Neuron (in vitro differentiated cells): ENCODE measurements around the gene PLXNA3.

Experiments used
- H2AFZ ChIP-seq: one replicate; pipeline ENCODE4 v1.6.1; 2013; ENCODE audit warnings: low read depth, mild to moderate bottlenecking, inconsistent platforms, low read length, moderate library complexity
- H3K27me3 ChIP-seq: one replicate; pipeline ENCODE4 v1.6.1; 2013; ENCODE audit warnings: low read length; ENCODE audit not compliant: insufficient read depth
- H3K36me3 ChIP-seq: one replicate; pipeline ENCODE4 v1.6.1; 2013; ENCODE audit warnings: low read length; ENCODE audit not compliant: insufficient read depth
- H3K4me1 ChIP-seq: one replicate; pipeline ENCODE4 v1.6.1; 2013; ENCODE audit warnings: low read length; ENCODE audit not compliant: insufficient read depth
- H3K4me3 ChIP-seq: 2 replicates; pipeline ENCODE4 v1.5.1; 2013; ENCODE audit warnings: mild to moderate bottlenecking, low read length, moderate library complexity
- H3K9me3 ChIP-seq: one replicate; pipeline ENCODE4 v1.6.1; 2013; ENCODE audit warnings: low read length

The PLXNA3 gene

GRCh38 chrX:154468217-154468616 lies 10.1 kb downstream of the PLXNA3 start:
- H3K36me3 ChIP-seq: peaks cover 50% of the 10 kb centered on the region
- H3K9me3 ChIP-seq: no peaks in the 10 kb centered on the region
- H3K4me3 ChIP-seq: no peak overlapping the region
- no peak overlapping the region for H2AFZ ChIP-seq
- H3K4me1 ChIP-seq: no peaks in the 10 kb centered on the region
- no peaks in the 10 kb centered on the region for H3K27me3 ChIP-seq

DNA sequence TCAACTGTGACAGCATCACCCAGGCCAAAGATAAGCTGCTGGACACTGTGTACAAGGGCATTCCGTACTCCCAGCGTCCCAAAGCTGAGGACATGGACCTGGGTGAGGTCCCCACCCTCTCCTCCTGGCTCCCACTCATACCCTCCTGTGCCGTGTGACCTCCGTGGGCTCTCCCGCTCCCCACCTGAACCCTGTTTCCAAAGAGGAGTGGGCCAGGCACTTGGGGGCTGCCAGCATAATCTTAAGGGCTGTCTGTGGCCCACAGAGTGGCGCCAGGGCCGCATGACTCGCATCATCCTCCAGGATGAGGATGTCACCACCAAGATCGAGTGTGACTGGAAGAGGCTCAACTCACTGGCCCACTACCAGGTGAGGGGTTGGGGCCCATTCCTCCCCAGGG lies 11.0 kb downstream of the PLXNA3 start:
- Histone ChIP-seq H3K27me3 (no peaks in the 10 kb centered on the region), H3K4me1 (no peaks in the 10 kb centered on the region), H2AFZ (no peak overlapping the region), H3K36me3 (peaks cover 47% of the 10 kb centered on the region), H3K9me3 (no peaks in the 10 kb centered on the region), H3K4me3 (no peak overlapping the region)

DNA sequence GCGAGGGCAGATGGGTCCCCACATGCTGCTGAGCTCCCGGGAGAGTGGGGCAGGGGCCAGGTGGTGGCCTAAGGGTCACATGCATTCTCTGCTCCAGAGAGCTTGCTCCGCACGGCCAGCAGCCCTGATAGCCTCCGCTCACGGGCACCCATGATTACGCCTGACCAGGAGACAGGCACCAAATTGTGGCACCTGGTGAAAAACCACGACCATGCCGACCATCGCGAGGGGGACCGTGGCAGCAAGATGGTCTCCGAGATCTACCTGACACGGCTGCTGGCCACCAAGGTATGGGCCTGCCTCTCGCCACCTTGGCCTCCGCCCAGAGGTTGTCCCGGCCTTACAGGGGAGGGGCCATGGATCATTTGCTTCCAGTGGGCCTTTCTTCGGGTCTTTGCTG lies 11.8 kb downstream of the PLXNA3 start:
- Histone ChIP-seq H3K4me1 (no peaks in the 10 kb centered on the region), H3K36me3 (peaks cover 42% of the 10 kb centered on the region), H2AFZ (no peak overlapping the region), H3K27me3 (no peaks in the 10 kb centered on the region), H3K4me3 (no peak overlapping the region), H3K9me3 (no peaks in the 10 kb centered on the region)

DNA sequence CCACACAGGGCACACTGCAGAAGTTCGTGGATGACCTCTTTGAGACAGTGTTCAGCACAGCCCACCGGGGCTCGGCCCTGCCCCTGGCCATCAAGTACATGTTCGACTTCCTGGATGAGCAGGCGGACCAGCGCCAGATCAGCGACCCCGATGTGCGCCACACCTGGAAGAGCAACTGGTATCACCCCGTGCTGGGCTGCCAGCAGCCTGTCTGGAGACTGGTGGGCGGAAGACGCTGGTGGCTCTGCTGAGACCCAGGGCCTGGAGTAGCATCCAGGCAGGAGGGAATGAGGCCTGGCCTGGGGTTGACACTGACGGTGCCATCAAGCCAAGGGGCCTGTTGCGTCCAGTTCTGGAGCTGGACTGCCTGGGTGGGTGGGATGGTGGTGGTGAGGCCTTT lies 12.4 kb downstream of the PLXNA3 start:
- Histone ChIP-seq H3K36me3 (peaks cover 42% of the 10 kb centered on the region), H3K4me1 (no peaks in the 10 kb centered on the region), H3K4me3 (no peak overlapping the region)

DNA sequence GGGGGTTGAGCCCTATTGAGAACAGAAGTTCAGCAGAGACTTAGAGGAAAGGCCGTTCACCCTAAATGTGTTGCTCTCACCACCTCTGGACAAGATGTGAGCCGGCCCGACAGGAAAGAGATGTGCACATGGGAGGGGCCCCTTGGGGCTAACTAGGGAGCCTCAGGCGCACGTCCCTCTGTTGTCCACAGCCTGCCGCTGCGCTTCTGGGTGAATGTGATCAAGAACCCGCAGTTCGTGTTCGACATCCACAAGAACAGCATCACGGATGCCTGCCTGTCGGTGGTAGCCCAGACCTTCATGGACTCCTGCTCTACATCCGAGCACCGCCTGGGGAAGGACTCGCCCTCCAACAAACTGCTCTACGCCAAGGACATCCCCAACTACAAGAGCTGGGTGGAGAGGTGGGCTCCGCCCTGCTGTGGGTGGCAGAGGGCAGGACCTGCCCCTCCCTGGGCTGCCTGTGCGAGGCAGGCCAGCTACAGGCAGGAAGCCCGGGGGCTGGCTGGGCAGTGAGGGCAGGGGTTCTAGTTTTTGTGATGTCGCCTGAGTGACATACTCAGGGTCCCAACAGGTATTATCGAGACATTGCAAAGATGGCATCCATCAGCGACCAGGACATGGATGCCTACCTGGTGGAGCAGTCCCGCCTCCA lies 13.0 kb downstream of the PLXNA3 start:
- H3K4me3 ChIP-seq: no peak overlapping the region
- H3K27me3 ChIP-seq: no peaks in the 10 kb centered on the region
- H3K9me3 ChIP-seq: no peaks in the 10 kb centered on the region
- H3K36me3 ChIP-seq: peaks cover 38% of the 10 kb centered on the region
- no peak overlapping the region for H2AFZ ChIP-seq
- no peaks in the 10 kb centered on the region for H3K4me1 ChIP-seq

More for the DNA sequence above, 12.4 kb downstream of the PLXNA3 start:
- H3K9me3 ChIP-seq: no peaks in the 10 kb centered on the region
- no peaks in the 10 kb centered on the region for H3K27me3 ChIP-seq
- no peak overlapping the region for H2AFZ ChIP-seq

- no peaks in the 10 kb centered on the region for H3K9me3 ChIP-seq
- H3K4me3 ChIP-seq: no peak overlapping the region
- H3K36me3 ChIP-seq: peaks cover 33% of the 10 kb centered on the region
- no peaks in the 10 kb centered on the region for H3K4me1 ChIP-seq
- no peaks in the 10 kb centered on the region for H3K27me3 ChIP-seq
- H2AFZ ChIP-seq: no peak overlapping the region
Measured at GRCh38 chrX:154471839-154472684, 14.0 kb downstream of the PLXNA3 start.

GRCh38 chrX:154472685-154473632 lies 14.9 kb downstream of the PLXNA3 start:
- peaks cover 3% of the 10 kb centered on the region for H3K4me1 ChIP-seq
- no peak overlapping the region for H2AFZ ChIP-seq
- no peaks in the 10 kb centered on the region for H3K27me3 ChIP-seq
- no peaks in the 10 kb centered on the region for H3K9me3 ChIP-seq
- peaks cover 32% of the 10 kb centered on the region for H3K36me3 ChIP-seq
- H3K4me3 ChIP-seq: no peak overlapping the region

- Histone ChIP-seq H3K4me3 (no peak overlapping the region), H2AFZ (no peak overlapping the region), H3K36me3 (peaks cover 26% of the 10 kb centered on the region), H3K4me1 (peaks cover 6% of the 10 kb centered on the region), H3K27me3 (no peaks in the 10 kb centered on the region), H3K9me3 (no peaks in the 10 kb centered on the region)
Measured at GRCh38 chrX:154473683-154474082, 15.6 kb downstream of the PLXNA3 start.

- Histone ChIP-seq H3K4me1 (peaks cover 6% of the 10 kb centered on the region), H3K27me3 (no peaks in the 10 kb centered on the region), H3K36me3 (peaks cover 12% of the 10 kb centered on the region), H3K9me3 (no peaks in the 10 kb centered on the region), H2AFZ (no peak overlapping the region), H3K4me3 (no peak overlapping the region)
Measured at GRCh38 chrX:154476821-154477220, 18.7 kb downstream of the PLXNA3 start.

DNA sequence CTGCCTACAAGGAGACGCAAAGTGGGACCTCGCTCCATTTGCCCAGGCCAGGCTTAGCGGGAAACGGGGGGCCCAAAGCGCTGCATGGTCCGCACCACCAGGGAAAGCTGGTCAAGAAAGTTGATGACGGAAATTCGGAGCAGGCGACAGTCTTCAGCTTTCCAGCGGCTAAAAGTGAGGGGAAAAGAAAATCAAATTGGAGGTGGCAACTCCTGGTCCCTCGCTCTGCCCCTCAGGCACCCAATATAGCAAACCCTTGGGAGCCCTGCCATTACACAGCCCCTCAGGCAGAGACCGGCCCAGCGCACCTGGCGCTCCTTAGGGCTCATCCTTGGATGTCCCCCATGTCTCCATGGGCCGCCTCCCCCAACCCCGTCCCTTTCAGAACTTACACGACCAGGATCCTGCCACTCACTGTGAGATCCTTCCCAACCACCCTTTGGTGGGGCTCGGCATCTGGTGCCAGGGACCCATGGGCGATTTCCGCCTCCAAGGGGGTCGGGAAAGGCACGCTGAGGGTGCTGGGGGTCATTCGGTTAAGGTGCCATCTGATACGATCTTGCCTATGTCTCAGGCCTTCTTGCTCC lies 19.9 kb downstream of the PLXNA3 start:
- no peaks in the 10 kb centered on the region for H3K27me3 ChIP-seq
- H3K36me3 ChIP-seq: peaks cover 1% of the 10 kb centered on the region
- no peak overlapping the region for H2AFZ ChIP-seq
- peaks cover 6% of the 10 kb centered on the region for H3K4me1 ChIP-seq
- H3K4me3 ChIP-seq: peak overlapping the region; percentile 43
- no peaks in the 10 kb centered on the region for H3K9me3 ChIP-seq

- Histone ChIP-seq H3K27me3 (no peaks in the 10 kb centered on the region), H3K36me3 (no peaks in the 10 kb centered on the region), H3K9me3 (no peaks in the 10 kb centered on the region), H3K4me1 (peaks cover 6% of the 10 kb centered on the region), H3K4me3 (peak within 1 kb of the TSS; percentile 43), H2AFZ (peak within 1 kb of the TSS; percentile 4)
Measured at GRCh38 chrX:154478728-154479622, 20.9 kb downstream of the PLXNA3 start, which contains the start of gene LAGE3. Gene LAGE3 (minus strand): TSS chrX:154479281. CDS start chrX:154478915, 366 bp downstream.

DNA sequence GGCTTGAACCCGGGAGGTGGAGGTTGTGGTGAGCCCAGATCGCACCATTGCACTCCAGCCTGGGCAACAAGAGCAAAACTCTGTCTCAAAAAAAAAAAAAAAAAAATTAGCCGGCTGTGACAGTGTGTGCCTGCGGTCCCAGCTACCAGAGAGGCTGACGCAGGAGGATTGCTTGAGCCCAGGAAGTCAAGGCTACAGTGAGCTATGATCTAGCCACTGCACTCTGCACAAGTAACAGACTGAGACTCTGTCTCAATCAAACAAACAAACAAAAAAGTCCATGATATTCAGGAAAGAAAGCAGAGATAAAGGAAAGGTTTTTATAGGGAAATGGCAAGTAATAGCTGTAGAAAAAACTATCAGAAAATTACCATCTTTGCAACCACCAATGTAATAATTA lies 23.1 kb downstream of the PLXNA3 start:
- no peak overlapping the region for H3K4me3 ChIP-seq
- H3K9me3 ChIP-seq: no peaks in the 10 kb centered on the region
- no peaks in the 10 kb centered on the region for H3K27me3 ChIP-seq
- H2AFZ ChIP-seq: no peak overlapping the region
- H3K4me1 ChIP-seq: peaks cover 6% of the 10 kb centered on the region
- H3K36me3 ChIP-seq: no peaks in the 10 kb centered on the region
